22Rv1 (cell line): ENCODE data around the gene ABCA9.

Experiments
- ZFX ChIP-seq: fragments of 450-650 bp; IDR thresholded peaks from 2 replicates; pipeline ENCODE4 v1.6.1; 2017; ENCODE audit warnings: antibody characterized with exemption, borderline replicate concordance
- TF ChIP-seq, protein P1 (sequence below): fragments of 450-650 bp; IDR thresholded peaks from 2 replicates; pipeline ENCODE4 v1.5.1; 2017; ENCODE audit warnings: mild to moderate bottlenecking

DNA sequence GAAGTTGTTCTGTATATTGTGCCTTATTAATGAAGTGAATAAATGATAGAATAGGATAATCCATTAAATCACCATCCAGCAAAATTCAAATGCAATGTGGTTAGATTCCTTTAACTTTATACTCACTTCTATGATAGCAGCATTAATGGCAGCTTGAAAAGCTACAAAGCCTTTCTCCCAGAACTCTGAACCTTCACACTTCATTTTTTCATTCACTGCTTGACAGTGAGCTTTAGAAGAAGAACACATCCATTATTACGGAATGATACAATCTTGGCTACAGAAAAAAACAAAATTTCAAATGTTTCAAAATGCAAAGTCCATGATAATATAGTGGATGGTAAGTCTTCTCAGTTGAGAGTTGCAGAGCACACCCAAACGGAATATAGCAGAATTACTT is 16.4 kb downstream of the ABCA9 start:
- TF ChIP-seq, protein P1, sequence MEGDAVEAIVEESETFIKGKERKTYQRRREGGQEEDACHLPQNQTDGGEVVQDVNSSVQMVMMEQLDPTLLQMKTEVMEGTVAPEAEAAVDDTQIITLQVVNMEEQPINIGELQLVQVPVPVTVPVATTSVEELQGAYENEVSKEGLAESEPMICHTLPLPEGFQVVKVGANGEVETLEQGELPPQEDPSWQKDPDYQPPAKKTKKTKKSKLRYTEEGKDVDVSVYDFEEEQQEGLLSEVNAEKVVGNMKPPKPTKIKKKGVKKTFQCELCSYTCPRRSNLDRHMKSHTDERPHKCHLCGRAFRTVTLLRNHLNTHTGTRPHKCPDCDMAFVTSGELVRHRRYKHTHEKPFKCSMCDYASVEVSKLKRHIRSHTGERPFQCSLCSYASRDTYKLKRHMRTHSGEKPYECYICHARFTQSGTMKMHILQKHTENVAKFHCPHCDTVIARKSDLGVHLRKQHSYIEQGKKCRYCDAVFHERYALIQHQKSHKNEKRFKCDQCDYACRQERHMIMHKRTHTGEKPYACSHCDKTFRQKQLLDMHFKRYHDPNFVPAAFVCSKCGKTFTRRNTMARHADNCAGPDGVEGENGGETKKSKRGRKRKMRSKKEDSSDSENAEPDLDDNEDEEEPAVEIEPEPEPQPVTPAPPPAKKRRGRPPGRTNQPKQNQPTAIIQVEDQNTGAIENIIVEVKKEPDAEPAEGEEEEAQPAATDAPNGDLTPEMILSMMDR, result no peak
- no peak for TF ChIP-seq ZFX
